ENCODE data around the gene ANKH. TPM values are rescaled to one million over a fixed set of nuclear protein-coding genes. Genes with fewer than 3 reads are reported as not detected.
"Not testable (repeated sequence)": the region's sequence is repeated elsewhere in the genome, so short reads cannot be mapped to it uniquely, and the experiment has no call there.

The ANKH gene
- total and polyA plus RNA-seq, 4 donors = 10.8 to 46.7 (median 17.2) TPM

DNA sequence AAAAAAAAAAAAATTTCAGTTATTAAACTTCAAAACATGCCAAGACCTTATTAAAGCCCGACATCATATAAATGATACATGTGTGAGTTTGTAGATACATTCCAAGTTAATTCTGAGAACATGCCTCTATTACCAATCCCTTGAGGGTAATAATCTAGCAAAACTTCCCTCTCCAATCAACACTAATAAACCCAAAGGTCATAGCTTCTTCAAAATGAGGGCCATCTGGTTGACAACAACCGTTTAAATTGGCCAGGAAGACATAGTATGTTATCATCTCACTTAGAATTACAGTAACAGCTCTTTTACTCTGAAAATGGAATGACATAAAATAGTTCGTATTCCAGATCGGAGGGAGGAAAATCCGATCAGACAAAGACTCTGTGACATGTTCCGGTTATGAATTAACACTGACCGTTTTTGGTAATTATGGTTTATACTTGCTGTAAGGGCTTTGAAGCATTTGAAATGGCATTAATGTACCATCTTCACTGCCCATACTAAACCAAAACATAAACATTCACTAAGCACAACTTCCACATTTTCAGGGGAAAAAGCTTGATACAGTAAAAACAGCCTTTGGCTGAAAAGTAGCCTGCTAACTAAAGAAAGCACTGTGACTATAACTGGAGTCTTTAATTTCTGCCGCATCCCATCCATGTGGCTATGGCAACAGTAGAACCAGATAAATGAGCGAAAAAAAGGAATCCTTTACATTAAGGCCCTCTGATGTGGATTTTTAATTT is 50.3 kb downstream of the ANKH start:
- Histone ChIP-seq H3K4me3 (no peak overlapping the region), H3K4me1 (ENCODE audit: control insufficient read depth in 5 of 5, insufficient read depth in 5 of 5, low read length in 5 of 5) (peaks cover 0 to 19% (median 1%) of the 10 kb centered on the region in 5 donors), H3K27ac (ENCODE audit: low read depth in 1 of 2, low read length in 1 of 2) (no peak overlapping the region), H3K27me3 (ENCODE audit: control insufficient read depth in 3 of 3, insufficient read depth in 3 of 3, low read length in 2 of 3) (no peaks in the 10 kb centered on the region), H3K36me3 (ENCODE audit: control insufficient read depth in 4 of 4, insufficient read depth in 4 of 4, low read length in 4 of 4) (peaks cover 0 to 1% (median 0%) of the 10 kb centered on the region in 4 donors), H3K9me3 (ENCODE audit: control insufficient read depth in 4 of 4, insufficient read depth in 3 of 4, low read length in 3 of 4) (no peaks in the 10 kb centered on the region), H3K9ac (ENCODE audit: insufficient read depth in 1 of 2, low read length in 2 of 2) (no peak overlapping the region)
- 86 to 91% methylated on average over 9 of the region's 9 CpGs for WGBS, 2 donors
- TF ChIP-seq, protein P1, sequence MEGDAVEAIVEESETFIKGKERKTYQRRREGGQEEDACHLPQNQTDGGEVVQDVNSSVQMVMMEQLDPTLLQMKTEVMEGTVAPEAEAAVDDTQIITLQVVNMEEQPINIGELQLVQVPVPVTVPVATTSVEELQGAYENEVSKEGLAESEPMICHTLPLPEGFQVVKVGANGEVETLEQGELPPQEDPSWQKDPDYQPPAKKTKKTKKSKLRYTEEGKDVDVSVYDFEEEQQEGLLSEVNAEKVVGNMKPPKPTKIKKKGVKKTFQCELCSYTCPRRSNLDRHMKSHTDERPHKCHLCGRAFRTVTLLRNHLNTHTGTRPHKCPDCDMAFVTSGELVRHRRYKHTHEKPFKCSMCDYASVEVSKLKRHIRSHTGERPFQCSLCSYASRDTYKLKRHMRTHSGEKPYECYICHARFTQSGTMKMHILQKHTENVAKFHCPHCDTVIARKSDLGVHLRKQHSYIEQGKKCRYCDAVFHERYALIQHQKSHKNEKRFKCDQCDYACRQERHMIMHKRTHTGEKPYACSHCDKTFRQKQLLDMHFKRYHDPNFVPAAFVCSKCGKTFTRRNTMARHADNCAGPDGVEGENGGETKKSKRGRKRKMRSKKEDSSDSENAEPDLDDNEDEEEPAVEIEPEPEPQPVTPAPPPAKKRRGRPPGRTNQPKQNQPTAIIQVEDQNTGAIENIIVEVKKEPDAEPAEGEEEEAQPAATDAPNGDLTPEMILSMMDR (IDR thresholded peaks at IDR 0.05; ENCODE audit: control extremely low read depth, extremely low read depth) = no peak
- ATAC-seq (ENCODE audit: insufficient read depth, low FRiP score) (no peak), DNase-seq (no peak)

DNA sequence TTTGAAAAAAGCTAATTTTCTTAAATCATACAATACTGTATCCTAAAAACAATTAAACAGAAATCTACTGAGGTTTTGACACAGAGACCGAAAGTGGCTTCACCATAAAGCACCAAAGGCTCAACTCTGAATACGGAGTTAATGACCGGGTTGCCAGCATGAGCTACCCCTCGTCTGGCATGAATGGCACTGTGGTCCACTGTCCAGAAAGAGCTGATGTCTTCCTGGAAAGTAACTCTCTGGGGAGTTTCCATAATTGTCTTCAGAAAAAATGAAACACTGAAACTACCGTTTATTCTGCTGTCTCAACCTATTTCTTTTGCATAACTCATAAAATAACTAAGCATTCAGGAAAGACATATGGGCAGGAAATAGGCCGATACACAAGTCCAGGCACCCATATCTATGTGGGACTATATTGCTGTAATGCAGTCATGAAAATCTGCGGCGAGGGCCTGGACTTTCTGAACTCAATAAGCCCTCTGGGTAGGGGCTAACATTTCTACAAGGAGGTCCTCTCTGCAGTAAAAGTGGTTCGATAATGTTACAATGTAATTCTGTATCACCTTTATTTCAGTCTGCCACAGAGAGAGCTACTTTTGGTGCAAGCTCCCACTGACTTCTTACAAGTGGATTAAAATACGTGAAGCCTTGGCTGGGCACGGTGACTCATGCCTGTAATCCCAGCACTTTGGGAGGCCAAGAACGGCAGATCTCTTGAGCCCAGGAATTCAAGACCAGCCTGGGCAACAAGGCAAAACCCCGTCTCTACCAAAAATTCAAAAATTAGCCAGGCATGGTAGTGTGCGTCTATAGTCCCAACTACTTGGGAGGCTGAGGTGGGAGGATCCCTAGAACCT is 52.4 kb downstream of the ANKH start:
- Histone ChIP-seq H3K4me3 (no peak overlapping the region), H3K4me1 (ENCODE audit: control insufficient read depth in 5 of 5, insufficient read depth in 5 of 5, low read length in 5 of 5) (peaks cover 0 to 19% (median 1%) of the 10 kb centered on the region in 5 donors), H3K36me3 (ENCODE audit: control insufficient read depth in 4 of 4, insufficient read depth in 4 of 4, low read length in 4 of 4) (peaks cover 0 to 1% (median 0%) of the 10 kb centered on the region in 4 donors), H3K9me3 (ENCODE audit: control insufficient read depth in 4 of 4, insufficient read depth in 3 of 4, low read length in 3 of 4) (no peaks in the 10 kb centered on the region), H3K9ac (ENCODE audit: insufficient read depth in 1 of 2, low read length in 2 of 2) (no peak overlapping the region), H3K27me3 (ENCODE audit: control insufficient read depth in 3 of 3, insufficient read depth in 3 of 3, low read length in 2 of 3) (no peaks in the 10 kb centered on the region), H3K27ac (ENCODE audit: low read depth in 1 of 2, low read length in 1 of 2) (no peak overlapping the region)
- TF ChIP-seq, protein P1 (IDR thresholded peaks at IDR 0.05; ENCODE audit: control extremely low read depth, extremely low read depth) = no peak
- 86 to 95% methylated on average over 14 of the region's 14 CpGs for WGBS, 2 donors
- ATAC-seq (ENCODE audit: insufficient read depth, low FRiP score) (no peak), DNase-seq (no peak)

DNA sequence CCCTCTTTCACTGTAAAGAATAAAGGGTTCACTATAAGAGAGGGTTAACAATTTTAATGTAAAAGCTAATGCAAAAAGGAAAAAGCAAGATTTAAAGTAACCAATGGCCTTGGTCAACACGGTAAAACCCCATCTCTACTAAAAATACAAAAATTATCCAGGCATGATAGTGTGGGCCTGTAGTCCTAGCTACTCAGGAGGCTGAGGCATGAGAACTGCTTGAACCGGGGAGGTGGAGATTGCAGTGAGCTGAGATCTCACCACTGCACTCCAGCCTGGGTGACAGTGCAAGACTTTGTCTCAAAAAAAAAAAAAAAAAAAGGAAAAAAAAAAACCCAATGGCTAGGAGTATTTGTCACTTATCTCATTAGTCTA is 53.8 kb downstream of the ANKH start:
- H3K27ac ChIP-seq (ENCODE audit: low read depth in 1 of 2, low read length in 1 of 2); ATAC-seq (ENCODE audit: insufficient read depth, low FRiP score); H3K9ac ChIP-seq (ENCODE audit: insufficient read depth in 1 of 2, low read length in 2 of 2); H3K36me3 ChIP-seq (ENCODE audit: control insufficient read depth in 4 of 4, insufficient read depth in 4 of 4, low read length in 4 of 4); H3K27me3 ChIP-seq (ENCODE audit: control insufficient read depth in 3 of 3, insufficient read depth in 3 of 3, low read length in 2 of 3); H3K9me3 ChIP-seq (ENCODE audit: control insufficient read depth in 4 of 4, insufficient read depth in 3 of 4, low read length in 3 of 4); H3K4me3 ChIP-seq; DNase-seq: not testable (repeated sequence)
- H3K4me1 ChIP-seq (ENCODE audit: control insufficient read depth in 5 of 5, insufficient read depth in 5 of 5, low read length in 5 of 5) = peaks cover 0 to 25% (median 3%) of the 10 kb centered on the region in 5 donors
- WGBS, 2 donors = 93 to 95% methylated on average over 2 of the region's 2 CpGs
